GM04504 (cell line): ENCODE data around the gene PTPRN2.

ENCODE experiments used
- DNase-seq: peaks from one replicate; pipeline ENCODE4 v3.0.0-alpha.2; 2012; ENCODE audit warnings: low read depth

The PTPRN2 gene

GRCh38 chr7:158013085-158013668 is 574.4 kb downstream of the PTPRN2 start:
- no peak for DNase-seq

DNA sequence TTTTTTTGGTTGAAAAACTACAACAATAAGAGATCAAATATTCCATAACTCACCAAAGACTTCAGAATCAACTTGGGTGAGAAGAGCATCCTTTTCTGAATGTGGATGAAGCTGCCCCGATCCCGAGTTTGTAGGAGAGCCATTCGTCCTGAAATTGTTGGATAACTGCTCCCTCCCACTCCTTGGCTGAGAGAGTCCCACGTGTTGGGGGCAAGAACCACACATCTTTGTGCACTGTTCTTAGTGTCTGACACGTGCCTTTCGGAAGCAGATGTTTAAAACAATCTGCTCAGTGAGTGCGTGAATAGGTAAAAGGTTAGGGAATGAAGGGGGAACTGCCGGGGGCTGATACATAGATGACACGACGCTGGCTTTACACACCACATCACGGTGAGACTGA is 575.7 kb downstream of the PTPRN2 start:
- DNase-seq = no peak

GRCh38 chr7:158010961-158011693 is 576.5 kb downstream of the PTPRN2 start:
- DNase-seq = no peak

GRCh38 chr7:158009886-158010285 is 577.7 kb downstream of the PTPRN2 start:
- no peak for DNase-seq

DNA sequence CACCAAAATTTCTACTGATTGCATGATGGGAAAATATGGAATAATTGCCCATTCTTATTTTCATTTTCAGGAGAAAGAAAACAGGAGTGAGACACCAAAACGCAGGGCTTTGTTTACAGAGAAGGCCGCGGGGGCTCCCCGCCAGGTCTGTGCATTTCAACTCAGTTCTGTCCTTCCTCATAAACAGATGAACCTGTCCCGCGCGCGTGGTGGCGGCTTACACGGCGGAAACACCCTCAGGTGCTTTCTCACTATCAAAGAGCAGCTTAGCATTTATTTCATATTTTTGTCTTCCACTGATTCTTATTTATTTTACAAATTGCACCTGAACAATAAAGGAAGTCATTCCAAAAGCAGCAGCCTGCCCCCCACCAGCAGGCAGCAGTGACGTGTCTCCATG is 579.4 kb downstream of the PTPRN2 start:
- DNase-seq = no peak

DNA sequence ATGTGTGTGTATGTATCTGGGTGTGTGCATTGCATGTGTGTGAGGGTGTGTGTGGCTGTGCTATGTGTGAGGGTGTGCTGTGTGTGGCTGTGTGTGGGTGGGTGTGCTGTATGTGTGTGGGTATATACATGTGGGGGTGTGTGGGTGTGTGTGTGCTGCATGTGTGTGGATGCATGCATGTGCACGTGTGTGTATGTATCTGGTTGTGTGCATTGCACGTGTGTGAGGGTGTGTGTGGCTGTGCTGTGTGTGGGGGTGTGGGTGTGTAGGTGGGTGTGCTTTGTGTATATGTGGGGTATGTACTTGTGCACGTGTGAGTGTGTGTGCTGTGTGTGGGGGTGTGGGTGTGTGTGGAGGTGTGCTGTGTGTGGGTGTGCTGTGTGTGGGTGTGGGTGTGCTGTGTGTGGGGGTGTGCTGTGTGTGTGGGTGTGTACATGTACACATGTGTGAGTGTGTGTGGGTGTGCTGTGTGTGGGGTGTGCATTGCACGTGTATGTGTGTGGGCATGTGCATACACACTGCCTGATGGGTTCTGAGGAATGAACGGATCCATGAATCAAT is 579.8 kb downstream of the PTPRN2 start:
- DNase-seq = no peak

- no peak for DNase-seq
These were observed 580.6 kb downstream of the PTPRN2 start for GRCh38 chr7:158006841-158007696.

GRCh38 chr7:158005531-158005930 is 582.1 kb downstream of the PTPRN2 start:
- DNase-seq = no peak

DNA sequence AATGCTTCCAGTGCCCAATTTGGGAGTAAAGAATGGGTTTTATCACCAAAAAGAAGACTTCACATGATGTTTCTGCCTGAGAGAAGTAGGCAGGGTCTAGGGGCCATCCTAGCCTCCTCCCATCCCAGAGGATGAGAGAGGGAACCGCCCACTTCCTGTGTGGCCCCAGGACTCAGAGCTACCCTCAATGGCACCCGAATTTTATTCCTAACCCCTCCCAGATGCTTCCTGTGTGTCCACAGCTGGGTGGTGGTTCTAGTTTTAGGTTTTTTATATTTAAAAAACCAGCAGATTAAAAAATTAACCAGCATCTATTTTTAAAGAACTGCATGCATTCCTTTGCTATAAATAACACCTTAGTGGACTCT is 583.5 kb downstream of the PTPRN2 start:
- DNase-seq = no peak

- DNase-seq = no peak
These were observed 584.0 kb downstream of the PTPRN2 start for GRCh38 chr7:158003441-158004122.

- no peak for DNase-seq
These were observed 585.0 kb downstream of the PTPRN2 start for GRCh38 chr7:158002486-158003080.

GRCh38 chr7:158001621-158002320 is 585.9 kb downstream of the PTPRN2 start:
- no peak for DNase-seq

- DNase-seq = no peak
These were observed 586.6 kb downstream of the PTPRN2 start for GRCh38 chr7:158001003-158001402.

GRCh38 chr7:158000160-158000559 is 587.5 kb downstream of the PTPRN2 start:
- no peak for DNase-seq

- DNase-seq = no peak
These were observed 588.6 kb downstream of the PTPRN2 start for GRCh38 chr7:157998884-157999552.

DNA sequence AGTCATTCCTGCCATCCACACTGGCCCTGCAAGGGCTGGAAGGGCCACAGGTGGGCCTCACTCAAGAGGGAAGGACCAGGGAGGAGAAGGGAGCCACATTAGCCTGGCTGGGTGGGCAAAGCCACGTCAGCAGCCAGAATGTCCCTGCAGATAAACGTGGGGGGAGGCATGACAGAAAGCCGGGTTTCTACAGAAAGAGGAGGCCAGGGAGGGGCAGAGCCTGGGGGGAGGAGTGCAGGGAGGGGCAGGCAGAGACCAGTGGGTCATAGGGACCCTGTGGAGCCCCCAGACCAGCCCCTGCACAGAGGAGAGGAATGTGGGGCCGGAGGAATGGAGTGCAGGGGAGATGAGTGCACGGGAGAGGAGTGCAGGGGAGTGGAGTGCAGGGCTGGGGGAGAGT is 590.2 kb downstream of the PTPRN2 start:
- DNase-seq = no peak

GRCh38 chr7:157997080-157997440 is 590.6 kb downstream of the PTPRN2 start:
- no peak for DNase-seq

GRCh38 chr7:157996359-157997079 is 591.1 kb downstream of the PTPRN2 start:
- no peak for DNase-seq

DNA sequence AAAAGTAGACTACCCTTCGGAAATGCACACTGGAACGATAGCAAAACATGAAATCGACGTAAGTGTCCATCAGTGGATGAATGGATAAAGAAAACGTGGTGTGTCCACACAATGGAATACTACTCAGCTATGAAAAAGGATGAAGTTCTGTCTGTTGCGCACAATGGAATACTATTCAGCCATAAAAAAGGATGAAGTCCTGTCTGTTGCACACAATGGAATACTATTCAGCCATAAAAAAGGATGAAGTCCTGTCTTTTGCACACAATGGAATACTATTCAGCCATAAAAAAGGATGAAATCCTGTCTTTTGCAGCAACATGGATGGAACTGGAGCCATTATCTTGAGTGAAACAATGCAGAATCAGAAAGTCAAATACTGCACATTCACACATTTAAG is 591.8 kb downstream of the PTPRN2 start:
- no peak for DNase-seq

GRCh38 chr7:157994319-157994718 is 593.3 kb downstream of the PTPRN2 start:
- no peak for DNase-seq
